Raji (cell line): ENCODE measurements around the gene MUC20.

Experiments
- POLR2A ChIP-seq: IDR thresholded peaks from 2 replicates; pipeline ENCODE4 v1.6.1; 2011; ENCODE audit warnings: low read depth, low read length, control low read depth; ENCODE audit not compliant: insufficient read depth

MUC20 gene

DNA sequence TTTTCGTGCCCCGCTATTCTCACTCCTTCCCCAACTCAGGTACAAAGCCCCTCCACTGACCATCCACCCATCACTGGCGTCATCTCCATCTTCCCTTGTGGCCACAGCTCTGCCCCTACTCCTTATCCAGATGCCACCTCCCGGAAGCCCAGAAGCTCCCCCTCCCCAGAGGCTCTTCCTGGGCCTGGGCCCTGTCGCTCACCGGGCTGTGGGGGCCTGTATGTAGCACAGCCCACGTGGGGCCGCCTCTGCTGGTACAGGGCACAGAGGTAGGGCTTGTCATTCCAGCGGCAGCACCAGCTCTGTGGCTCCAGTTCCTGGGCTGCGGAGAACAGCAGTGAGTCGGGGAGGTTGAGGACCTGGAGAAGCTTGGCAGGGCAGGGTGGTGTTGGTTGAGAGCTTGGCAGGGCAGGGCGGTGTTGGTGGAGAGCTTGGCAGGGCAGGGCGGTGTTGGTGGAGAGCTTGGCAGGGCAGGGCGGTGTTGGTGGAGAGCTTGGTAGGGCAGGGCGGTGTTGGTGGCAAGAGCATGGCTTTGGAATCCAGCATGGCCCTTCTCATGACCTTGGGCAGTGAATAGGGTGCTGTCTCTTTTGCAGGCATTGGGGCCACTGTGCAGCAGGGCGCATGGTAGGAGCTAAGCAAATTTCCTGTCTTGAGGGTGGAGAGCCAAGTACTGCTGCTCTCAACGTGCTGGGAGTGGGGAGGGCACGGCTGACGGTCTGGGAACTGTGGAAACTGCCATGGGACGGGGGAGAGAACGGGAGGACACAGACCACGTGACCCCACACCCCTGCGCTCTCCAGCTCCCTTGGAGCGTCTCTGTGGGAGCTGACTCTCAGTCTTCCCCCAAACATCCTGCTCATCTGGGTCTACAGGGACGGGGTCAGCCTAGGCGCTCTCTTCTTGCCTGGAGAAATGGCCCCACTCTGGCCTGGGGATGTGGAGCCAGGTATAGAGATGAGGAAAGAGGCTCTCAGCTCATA is 43.4 kb downstream of the MUC20 start:
- no peak for TF ChIP-seq POLR2A

DNA sequence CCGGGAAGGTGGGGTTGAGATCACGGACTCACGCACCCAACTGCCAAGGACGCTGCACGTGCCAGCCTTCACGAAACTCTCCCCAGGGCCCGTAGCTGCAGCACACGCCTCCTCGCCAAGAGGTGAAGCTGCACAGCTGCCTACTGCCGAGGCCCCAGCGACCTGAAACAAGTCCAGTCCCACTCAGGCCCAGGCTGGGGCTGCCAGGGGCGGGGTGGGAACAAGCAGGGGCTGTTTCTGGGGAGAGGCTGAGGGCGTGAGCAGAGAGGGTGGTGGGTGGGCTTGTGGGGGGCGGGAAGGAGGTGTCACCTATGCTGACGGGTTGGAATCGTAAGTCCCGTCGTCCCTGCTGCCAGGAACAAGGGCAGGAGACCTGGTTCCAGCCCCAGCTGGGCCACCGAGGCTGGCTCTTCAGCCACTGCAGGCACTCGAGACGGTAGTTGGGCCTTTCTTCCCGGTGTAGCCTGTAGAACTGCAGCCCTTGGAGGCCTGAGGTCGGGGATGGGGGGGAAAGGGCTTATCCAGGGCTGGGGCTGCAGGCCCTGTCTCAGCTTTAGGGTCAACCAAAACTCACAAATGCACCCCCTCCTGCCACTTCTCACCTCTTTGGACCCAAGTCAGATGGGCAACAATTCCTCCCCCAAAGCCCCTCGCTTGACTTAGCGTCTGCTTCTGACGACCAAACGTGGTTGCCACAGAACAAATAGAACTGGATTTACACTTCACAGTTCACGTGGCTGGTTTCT is 44.4 kb downstream of the MUC20 start:
- TF ChIP-seq POLR2A = no peak

DNA sequence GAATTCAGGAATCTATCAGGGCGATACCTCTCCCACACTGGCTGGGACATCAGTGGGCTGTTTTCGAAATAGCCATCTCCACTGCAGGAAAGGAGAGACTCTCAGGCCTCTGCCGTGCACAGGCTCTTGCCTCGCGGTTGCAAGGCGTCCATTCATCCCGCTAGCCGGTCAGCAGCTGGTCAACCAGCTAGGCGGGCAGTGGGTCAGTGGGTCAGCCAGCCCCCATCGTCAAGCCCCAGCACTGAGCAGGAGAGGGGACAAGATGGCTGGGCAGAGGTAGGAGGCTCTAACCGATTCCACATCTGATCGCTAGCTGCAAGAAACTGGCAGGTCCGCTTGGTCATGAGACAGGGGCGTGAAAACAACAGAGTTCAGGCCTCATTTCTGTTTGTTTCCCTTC is 45.9 kb downstream of the MUC20 start:
- TF ChIP-seq POLR2A = no peak

DNA sequence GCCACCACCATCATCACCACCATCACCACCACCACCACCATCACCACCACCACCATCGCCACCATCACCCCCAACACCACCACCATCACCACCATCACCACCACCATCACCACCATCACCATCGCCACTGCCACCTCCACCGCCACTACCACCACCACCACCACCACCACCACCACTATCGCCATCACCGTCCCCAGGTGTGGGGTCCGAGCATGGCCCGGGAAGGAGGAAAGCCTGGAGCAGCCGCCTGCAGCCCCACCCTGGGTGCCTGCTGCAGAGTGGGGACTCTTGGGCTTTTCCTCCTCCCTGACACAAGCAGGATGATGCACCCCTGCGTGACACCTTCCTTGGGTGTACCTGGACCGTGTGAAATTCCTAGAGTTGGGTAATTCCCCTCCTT is 47.0 kb downstream of the MUC20 start:
- TF ChIP-seq POLR2A = no peak

DNA sequence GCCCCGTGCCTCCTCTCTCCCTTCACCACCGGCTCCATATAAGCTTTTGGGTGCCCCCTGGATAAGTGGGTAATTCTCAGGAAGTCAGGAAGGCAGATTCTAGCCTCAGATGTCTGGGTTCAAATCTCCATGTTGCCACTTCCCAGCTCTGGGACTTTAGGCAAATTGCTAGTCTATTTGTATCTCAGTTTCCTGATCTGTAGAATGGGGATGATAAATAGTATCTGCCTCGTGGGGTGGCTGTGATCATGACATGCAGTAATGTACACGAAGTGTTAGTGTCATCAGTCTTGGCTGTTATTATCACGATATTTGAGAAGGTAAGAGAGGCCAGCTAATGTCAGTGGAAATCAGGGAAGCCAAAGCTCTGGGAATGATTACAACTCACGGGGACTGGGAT is 47.6 kb downstream of the MUC20 start:
- no peak for TF ChIP-seq POLR2A

DNA sequence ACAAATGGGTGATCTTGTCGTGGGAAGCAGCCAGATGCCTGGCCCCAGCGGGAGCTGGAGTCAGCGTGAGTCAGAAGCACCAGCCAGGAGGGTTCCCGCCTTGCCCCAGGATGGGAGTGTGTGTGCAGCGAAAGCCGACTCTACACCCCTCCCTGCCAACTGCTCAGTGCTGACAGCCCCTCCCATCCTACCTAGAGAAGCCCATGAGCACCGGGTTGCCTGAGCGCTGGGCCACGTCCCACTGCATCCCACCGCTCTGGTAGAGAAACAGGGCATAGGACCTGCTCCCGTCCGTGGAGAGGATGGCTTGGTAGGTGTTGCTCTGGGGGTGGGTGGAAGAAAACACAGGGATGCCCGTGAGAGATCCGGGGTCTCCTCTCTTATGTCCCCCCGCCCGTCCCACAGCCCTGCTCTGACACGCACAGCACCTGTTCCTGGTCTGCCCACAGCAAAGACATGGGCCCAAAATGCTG is 48.1 kb downstream of the MUC20 start:
- no peak for TF ChIP-seq POLR2A

DNA sequence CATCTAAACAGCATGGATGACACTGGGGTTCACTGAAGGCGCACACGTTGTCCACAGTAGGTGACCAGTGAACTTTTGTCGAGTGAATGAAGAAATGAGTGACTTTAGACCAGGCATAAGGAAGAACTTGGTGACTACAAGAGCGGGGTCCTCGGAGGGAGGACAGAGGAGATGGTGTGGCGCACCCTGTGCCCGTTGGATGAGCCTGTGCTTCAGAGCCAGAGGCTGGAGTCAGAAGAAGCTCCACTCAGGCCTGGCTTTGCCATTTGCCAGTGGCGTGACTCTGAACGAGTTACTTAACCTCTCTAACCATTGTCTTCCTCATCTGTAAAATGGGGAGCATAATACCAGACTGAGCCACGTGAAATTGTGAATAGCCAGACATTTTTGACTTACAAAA is 48.8 kb downstream of the MUC20 start:
- TF ChIP-seq POLR2A = no peak

DNA sequence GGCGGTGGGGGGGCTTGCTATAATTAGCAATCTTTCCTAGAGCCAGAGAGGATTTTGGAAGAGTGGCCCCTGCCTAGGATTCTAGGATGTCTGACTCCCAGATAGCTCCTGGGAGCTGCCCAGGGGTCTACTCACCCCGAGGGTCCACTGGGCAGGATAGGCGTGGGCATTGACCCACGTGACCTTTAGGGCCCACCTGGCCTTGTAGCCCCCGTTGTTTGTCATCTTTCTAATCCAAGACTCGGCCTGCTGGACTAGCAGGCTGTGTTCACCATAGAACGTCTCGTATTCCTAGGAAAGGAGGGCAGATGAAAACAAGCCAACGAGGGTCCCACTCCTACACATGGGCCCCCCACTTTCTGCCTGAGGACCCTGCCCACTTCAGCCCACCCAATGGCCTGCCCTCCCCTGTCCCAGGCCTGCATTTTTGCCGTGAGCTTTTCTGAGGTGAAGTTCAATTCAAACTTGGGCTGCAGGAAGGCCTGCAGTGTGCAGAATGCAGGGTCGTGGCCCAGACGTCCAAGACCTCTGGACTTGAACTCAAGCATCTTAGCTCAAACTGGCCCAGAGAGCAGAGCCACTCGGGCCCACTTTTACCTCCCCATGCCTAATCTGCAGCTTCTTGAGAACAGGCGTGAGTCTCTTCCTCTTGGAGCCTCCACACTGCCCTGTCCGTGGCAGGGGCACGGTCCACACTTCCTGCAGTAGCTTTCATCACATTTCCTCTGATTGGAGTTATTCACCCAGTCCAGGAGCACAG is 49.5 kb downstream of the MUC20 start:
- no peak for TF ChIP-seq POLR2A

DNA sequence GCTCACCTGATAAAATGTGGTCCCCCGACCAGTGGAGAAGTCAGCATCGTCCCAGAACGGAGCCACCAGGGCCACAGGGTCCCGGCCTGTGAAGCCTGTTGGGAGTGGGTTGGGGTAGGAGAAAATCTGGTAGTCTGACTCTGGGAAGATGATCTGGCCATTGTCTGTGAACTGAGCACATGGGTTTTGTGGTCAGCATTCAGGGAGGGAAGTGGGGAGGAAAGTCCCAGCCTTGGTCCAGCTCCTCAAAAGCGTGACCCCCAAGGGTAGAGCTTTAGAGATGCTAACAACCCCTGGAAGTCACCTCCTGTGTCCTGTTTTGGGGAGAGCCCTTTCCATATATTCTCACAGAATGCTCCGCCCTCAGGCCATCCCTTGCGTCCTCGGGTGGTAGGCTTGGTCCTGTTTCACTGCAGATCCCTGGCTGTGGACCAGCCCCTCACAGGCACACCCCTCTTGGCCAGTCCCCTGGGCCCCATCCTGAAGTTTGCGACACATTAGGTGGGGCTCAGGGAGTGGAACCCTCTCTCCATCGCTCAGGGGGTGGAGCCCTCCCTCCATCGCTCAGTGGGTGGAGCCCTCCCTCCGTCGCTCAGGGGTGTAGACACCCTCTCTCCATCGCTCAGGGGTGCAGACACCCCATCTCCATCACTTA is 51.0 kb downstream of the MUC20 start:
- no peak for TF ChIP-seq POLR2A

DNA sequence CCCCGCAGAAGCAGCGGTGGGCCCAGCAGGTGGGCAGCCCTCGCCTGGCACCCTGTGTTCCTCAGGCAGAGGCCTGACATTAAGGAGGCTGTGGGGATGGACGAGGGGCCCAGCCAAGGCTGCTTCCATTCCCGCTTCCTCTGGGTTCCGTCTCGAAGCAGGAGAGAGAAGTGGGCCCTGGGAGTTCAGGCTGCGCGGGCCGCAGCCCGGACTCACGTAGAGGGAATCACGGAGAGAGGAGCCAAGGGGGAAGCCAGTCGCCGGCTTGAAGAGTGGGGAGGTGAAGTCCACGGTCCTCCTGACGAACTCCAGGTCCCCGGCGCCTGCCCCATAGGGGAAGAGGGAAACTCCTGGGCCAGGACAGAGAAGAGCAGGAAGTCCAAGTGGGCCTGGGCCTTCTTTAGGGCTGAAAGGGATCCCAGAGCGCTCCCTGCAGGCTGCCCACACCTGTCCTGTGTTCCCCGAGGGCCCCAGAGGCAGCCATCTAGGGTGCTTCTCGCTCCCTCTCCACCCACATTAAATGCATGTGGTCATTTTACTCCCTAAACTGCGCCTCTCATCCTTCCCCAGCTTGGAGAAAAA is 53.3 kb downstream of the MUC20 start:
- no peak for TF ChIP-seq POLR2A

DNA sequence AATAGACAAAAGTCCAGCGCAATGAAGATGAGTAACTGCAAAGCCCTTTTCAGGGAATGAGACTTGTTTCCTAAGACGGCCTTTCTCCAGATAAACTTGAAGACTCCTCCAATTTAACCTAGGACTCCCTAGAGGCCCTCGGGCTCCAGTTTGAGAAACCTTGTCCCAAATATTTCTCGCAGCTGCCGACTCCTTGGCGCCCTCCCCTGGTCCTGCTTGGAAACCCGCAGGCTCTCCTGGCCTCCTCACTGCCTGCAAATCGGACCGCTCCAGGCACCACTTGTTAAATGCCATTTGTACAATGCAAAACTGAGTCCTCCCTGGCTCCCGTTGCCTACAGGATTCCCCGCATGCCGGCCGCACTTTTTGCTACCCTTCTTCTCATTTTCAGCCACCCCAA is 54.1 kb downstream of the MUC20 start:
- TF ChIP-seq POLR2A = no peak

DNA sequence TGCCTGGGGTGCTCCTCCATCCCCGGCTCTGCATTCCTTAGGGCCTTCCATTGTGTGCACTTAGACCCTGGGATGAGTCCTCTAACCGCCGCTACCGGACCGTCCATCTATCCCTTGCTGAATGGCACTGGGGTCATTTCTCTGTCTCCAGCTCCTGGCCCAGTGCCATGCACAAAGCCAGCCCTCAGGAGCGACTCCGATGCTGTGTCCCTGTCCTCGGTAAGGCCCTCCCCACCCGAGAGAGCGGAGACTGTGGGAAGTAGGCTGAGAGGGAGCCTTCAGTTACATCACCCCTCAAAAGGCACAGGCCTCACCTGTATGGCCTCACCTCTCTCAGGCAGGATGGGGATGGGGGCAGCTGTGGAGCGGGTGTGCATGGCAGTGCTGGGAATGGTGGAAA is 57.2 kb downstream of the MUC20 start:
- no peak for TF ChIP-seq POLR2A
